IPS DF 4.7 (cell line): ENCODE measurements around the gene RAP1GAP2.
"Not testable (repeated sequence)": the region's sequence is repeated elsewhere in the genome, so short reads cannot be mapped to it uniquely, and the experiment has no call there.

Experiments
- DNase-seq: peaks from one replicate; pipeline ENCODE4 v3.0.0-alpha.2; 2013; ENCODE audit warnings: low spot score; ENCODE audit errors: extremely low read depth

RAP1GAP2 gene

DNA sequence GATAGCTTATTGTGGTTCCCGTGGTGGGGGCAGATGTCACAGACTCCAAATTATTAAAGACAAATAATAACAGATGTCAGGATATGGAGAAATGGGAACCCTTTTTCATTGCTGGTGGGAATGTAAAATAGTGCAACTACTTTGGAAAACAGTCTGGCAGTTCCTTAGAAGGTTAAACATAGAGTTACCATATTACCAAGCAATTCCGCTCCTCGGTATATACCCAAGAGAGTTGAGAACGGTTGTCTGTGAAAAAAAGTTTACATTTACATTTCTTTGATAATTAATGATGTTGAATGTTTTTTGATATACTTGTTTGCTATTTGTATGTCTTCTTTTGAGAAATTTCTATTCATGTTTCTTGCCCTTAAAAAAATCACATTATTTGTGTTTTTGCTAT, 226.0 kb downstream of the RAP1GAP2 start:
- no peak for DNase-seq

DNA sequence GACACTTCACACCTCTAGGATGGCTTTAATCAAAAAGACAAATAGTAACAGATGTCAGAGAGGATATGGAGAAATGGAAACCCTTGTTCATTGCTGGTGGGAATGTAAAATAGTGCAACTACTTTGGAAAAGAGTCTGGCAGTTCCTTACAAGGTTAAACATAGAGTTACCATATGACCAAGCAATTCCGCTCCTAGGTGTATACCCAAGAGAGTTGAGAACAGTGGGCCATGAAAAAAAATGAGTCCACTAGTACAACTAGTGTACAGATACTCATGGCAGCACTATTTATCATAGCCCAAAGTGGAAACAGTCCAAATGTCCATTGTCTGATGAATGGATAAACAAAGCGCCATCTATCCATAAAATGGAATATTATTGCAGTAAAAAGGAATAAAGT, 228.1 kb downstream of the RAP1GAP2 start:
- DNase-seq: no peak

DNA sequence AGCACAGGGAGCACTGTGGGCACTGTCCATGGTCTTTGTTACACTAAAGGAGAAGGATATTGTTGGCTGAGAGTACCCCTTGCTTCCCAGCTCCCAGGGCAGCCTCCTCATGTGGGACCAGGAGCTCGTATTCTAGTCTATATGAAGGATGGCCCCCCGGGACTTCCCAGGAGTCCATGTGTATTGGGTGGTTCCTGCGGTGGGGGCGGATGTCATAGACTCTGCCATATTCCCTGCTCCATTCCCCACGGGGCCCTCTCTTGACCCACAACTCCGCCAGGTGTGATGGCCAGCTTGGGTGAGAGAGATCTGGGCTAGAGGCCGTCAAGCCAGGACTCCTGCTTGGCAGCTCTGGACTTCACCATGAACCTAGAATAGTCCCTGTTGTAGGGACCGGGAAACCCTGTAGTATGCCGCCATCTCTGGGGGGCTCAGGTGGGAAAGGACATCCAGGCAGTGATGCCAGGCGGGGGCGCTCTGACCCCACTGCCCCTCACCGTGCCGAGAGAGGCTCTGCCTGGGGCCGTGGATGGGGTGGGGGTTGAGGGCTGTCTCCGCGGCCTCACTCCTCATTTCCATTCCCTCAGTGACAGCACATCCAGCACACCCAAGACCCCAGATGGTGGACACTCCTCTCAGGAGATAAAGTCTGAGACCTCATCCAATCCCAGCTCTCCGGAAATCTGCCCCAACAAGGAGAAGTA, 229.3 kb downstream of the RAP1GAP2 start:
- DNase-seq: no peak

GRCh38 chr17:3026125-3026855, 230.1 kb downstream of the RAP1GAP2 start:
- DNase-seq: no peak

DNA sequence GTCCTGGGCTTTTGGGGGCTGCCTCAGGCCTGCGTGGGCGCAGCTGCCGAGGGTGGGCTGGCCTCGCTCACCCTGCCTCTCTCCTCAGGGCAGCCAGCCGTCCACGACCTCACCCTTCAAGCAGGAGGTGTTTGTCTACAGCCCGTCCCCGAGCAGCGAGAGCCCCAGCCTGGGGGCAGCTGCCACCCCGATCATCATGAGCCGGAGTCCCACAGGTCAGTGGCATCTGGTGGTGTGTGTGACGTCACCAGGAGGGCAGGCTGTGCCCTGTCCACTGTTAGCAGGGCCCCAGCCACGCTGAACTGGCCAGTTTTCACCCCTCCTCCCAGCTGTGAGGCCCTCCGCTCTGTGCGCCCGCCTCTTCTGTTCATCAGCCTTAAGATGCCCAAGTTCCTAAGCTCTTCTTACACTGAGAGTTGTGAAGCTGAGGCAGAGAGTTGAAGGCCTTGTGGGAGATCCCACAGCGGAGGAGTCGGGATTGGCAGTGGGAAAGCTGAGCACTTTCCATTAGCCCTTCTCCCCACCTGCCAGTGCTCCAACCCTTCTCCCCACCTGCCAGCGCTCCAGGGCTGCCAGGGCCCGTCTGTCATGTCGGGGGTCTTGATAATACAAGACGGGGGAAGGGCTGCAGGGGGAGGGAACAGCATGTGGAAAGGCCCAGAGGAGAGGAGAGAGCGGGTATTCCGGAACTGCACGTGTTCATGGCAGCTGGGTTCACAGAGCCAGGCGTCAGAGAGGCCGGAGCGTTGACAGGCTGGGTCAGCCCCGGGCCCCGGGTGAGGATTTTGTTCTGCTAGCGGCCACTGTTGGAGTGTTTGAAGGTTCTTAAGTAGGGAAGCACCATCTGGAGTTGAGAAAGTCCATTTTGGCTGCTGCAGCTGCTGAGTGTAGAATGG, 230.9 kb downstream of the RAP1GAP2 start:
- DNase-seq: no peak

GRCh38 chr17:3027786-3028532, 231.7 kb downstream of the RAP1GAP2 start:
- DNase-seq: no peak

- DNase-seq: no peak
Observed at GRCh38 chr17:3029213-3029913, 233.1 kb downstream of the RAP1GAP2 start.

DNA sequence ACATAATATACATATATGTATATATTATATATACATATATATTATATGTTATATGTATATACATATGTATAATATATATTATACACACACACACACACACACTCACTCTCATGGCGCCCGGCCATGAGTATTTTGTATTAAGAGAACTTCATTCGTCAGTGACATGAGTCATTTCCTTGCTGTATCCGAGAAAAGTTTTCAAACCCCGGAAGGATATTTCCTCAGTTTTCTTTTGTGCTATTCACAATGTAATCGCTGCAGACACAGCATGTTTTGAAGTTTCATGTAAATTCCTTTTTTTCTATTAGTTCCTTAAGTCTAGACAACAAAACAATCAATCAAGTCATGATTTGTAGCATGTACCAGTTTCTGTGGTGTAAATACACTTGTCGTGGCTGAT, 233.9 kb downstream of the RAP1GAP2 start:
- DNase-seq: no peak

DNA sequence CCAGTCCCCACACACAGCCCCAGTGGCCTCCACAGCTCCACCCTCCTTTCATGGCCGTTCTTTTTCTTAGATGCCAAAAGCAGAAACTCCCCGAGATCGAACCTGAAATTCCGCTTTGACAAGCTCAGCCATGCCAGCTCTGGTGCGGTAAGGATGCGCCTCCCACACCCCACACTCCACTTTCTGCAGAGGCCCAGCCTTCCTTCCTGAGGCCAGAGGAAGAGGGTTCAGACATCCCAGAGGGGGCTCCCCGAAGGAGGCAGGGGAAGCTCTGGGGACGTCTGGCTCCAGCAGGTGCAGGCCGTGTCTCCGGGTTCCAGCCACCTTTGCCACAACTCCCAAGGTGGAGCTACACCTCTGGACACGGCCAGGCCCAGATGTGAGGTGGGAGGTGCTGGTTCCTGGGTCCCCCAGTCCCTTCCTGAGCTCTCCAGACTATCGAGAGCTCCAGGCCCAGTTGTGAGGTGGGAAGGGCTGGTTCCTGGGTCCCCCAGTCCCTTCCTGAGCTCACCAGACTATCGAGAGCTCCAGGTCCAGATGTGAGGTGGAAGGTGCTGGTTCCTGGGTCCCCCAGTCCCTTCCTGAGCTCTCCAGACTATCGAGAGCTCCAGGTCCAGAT, 234.7 kb downstream of the RAP1GAP2 start:
- not testable (repeated sequence) for DNase-seq

DNA sequence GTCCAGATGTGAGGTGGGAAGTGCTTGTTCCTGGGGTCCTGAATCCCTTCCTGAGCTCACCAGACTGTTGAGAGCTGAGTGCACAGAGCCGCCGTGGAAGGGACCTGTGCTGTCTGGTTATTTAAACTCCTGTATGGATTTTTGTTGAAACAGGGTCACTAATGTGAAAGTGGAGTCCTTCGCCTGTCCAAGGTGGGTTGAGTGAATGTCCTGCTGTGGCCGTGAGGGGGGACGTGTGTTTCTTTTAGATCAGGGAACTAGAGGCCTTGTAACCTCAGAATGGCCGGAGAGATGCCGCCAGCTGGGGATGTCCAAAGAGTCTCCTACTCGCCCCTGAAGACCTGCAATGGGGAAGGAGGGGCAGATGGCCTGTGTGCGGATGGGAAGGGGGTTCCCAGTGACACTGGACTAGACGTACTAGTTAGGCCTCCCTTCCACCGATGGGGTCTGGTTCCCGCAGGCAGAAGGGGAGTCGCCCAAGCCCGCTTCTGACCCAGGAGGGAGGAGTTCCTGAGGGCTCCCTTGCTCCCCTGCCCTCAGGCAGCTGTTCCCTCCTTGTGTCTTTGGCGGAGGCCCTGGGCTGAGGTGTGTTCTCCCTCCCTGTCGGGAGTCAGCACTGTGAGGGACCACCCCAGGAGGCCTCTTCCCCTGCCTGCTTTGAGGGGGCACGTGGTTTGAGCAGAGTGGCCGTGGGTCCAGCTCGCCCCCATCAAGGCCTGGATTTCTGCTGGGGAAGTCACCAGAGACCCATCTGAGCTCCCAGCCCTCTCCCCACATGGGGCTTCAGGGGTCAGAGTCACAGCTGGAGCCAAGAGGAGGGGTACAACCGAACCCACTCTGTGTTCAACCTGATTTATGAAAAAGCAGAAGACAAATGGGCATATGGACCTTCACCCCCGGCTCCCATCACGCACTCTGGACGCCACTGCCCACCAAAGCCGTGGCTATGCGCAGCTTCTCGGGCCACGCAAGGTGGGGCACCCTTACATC, 236.3 kb downstream of the RAP1GAP2 start:
- DNase-seq: no peak

GRCh38 chr17:3033248-3033640, 237.0 kb downstream of the RAP1GAP2 start:
- no peak for DNase-seq

DNA sequence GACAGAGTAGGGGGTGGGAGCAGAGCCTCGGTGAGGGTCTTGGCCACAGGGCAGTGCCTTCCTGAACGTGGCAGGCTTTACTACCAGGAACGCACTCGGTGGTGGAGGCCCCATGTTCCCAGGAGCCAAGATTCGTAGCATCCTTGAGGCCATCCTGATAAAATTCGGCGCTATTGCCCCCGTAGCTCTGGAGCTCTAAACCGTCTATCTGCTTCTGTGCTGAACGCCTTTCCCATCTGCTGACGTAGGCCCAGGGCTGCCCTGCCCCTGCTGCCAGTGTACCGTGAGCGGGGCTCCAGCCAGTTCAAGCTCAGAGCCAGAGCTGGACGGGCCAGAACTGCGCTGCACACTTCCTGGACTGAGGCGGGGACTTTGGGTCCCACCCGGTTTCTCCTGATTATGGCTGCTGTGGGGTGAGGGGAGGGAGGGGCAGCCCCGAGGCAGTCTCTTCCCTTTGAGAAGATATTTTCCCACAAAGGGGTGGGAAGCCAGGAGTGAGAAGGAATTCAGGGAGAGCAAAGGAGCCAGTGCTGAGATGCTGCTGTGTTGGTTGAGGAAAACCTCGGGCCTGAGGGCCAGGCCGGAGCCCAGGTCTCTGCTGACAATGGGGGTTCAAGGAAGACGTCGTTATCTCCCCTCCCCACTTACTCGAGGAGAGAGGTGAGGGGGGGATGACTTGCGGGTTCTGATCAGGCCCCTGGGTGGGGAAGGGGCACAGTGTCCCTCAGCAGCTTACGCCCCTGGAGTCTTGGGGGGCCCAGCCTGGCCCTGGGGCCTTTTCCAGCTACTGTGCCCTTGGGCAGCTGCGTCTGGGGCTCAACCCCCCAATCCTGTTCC, 237.7 kb downstream of the RAP1GAP2 start:
- no peak for DNase-seq

GRCh38 chr17:3034578-3034920, 238.3 kb downstream of the RAP1GAP2 start:
- no peak for DNase-seq

GRCh38 chr17:3035256-3035967, 239.2 kb downstream of the RAP1GAP2 start:
- no peak for DNase-seq

GRCh38 chr17:3035968-3036280, 239.7 kb downstream of the RAP1GAP2 start:
- no peak for DNase-seq

- DNase-seq: no peak
Observed at GRCh38 chr17:3036800-3037199, 240.6 kb downstream of the RAP1GAP2 start.

- DNase-seq: no peak
Observed at GRCh38 chr17:3037259-3037658, 241.0 kb downstream of the RAP1GAP2 start.

- no peak for DNase-seq
Observed at GRCh38 chr17:3038941-3039340, 242.7 kb downstream of the RAP1GAP2 start.
